HepG2 (cell line): ENCODE results near the gene UNC50. TPM values are rescaled to one million over a fixed set of nuclear protein-coding genes. Genes with fewer than 3 reads are reported as not detected.
A peak's percentile ranks its signal among the peaks of the same experiment; 100 is the strongest.

Source experiments
- ATAC-seq: fragments of 200-7000 bp; cut with Tn5 transposase; 3 replicates; pipeline ENCODE4 v1.9.1; 2020; ENCODE audit warnings: mild to moderate bottlenecking, moderate library complexity
- BruUV-seq: library from RNA; stranded (reverse); fragments of 400-500 nt; replicated peaks from 2 replicates; lab custom pipeline; 2021; lab: Mats Ljungman, UMichigan
- CTCF ChIA-PET: fragments of 300-600 bp; formaldehyde crosslinking; extraction: SDS; loops from one replicate; lab custom pipeline; 2021; ENCODE audit warnings: low total read pairs, inconsistent platforms, low intra/inter-chr PET ratio; lab: Yijun Ruan, JAX
- POLR2A ChIA-PET: fragments of 350-600 bp; sonication (Branson Sonifier 250); formaldehyde crosslinking; loops from one replicate; lab custom pipeline; 2020; ENCODE audit warnings: antibody characterized with exemption, inconsistent platforms; lab: Yijun Ruan, JAX
- DNase-seq: peaks from one replicate; pipeline ENCODE4 v3.0.0-alpha.2; 2015; ENCODE audit warnings: low spot score
- FAIRE-seq: peaks from 3 replicates; lab custom pipeline; 2011; peaks lifted over from hg19 to GRCh38; lab: Jason Lieb, UNC
- H2AFZ ChIP-seq: one replicate; pipeline ENCODE4 v1.6.1; 2011; ENCODE audit warnings: low read length, inconsistent platforms
- H3K27ac ChIP-seq: fragments of 300-600 bp; 3 replicates; pipeline ENCODE4 v1.8.0; 2011; ENCODE audit warnings: mixed run types, mild to moderate bottlenecking, mixed read lengths, low read length, inconsistent platforms; ENCODE audit not compliant: insufficient read depth; ENCODE audit errors: extremely low read length
- H3K27me3 ChIP-seq, 2 experiments: fragments of 200-600 bp in 1 of 2; 2 replicates in 1 of 2; 3 replicates in 1 of 2; pipeline versions ENCODE4 v1.6.0 to v1.8.0; 2011; ENCODE audit warnings: low read length in 2 of 2, mild to moderate bottlenecking in 2 of 2, moderate library complexity in 2 of 2, inconsistent platforms in 1 of 2; ENCODE audit not compliant: insufficient read depth in 2 of 2, control insufficient read depth in 1 of 2
- H3K36me3 ChIP-seq, 2 experiments: fragments of 200-600 bp in 1 of 2; replicated peaks in 1 of 2; 2 replicates in 1 of 2; 3 replicates in 1 of 2; pipeline versions ENCODE4 v1.5.1 to v1.8.0; 2011; ENCODE audit warnings: low read length in 2 of 2, inconsistent platforms in 1 of 2; ENCODE audit not compliant: insufficient read depth in 2 of 2, control insufficient read depth in 1 of 2
- H3K4me1 ChIP-seq: 2 replicates; pipeline ENCODE4 v1.5.1; 2012; ENCODE audit warnings: low read length, inconsistent platforms; ENCODE audit not compliant: insufficient read depth
- H3K4me2 ChIP-seq: 2 replicates; pipeline ENCODE4 v1.6.0; 2011; ENCODE audit warnings: low read depth, low read length, inconsistent platforms
- H3K4me3 ChIP-seq, 3 experiments: fragments of 200-600 bp in 1 of 3; sonication (generic), shearing (Covaris generic) in 1 of 3; replicated peaks in 1 of 3; 2 replicates each; pipeline ENCODE4 v1.5.1; 2011 to 2016; ENCODE audit warnings: low read length in 3 of 3, inconsistent platforms in 2 of 3, low read depth in 2 of 3, mild to moderate bottlenecking in 2 of 3, control low read depth in 1 of 3, mixed read lengths in 1 of 3; ENCODE audit not compliant: insufficient read depth in 1 of 3
- H3K79me2 ChIP-seq: one replicate; pipeline ENCODE4 v1.6.1; 2011; ENCODE audit warnings: low read length, inconsistent platforms; ENCODE audit not compliant: insufficient read depth
- H3K9ac ChIP-seq: 2 replicates; pipeline ENCODE4 v1.6.0; 2011; ENCODE audit warnings: mild to moderate bottlenecking, low read depth, low read length, inconsistent platforms; ENCODE audit not compliant: insufficient read depth
- H3K9me3 ChIP-seq: 2 replicates; pipeline ENCODE4 v1.5.1; 2012; ENCODE audit warnings: mild to moderate bottlenecking, low read length
- H4K20me1 ChIP-seq: 2 replicates; pipeline ENCODE4 v1.6.0; 2011; ENCODE audit warnings: inconsistent platforms, mild to moderate bottlenecking, low read length, moderate library complexity; ENCODE audit not compliant: insufficient read depth
- ATF1 ChIP-seq: IDR thresholded peaks from 2 replicates; pipeline ENCODE4 v1.6.1; 2016; ENCODE audit warnings: mild to moderate bottlenecking, control low read depth
- CHD4 ChIP-seq: fragments of 200-600 bp; sonication (generic); IDR thresholded peaks from 2 replicates; pipeline ENCODE4 v1.7.0; 2017; ENCODE audit warnings: mild to moderate bottlenecking, low read length, borderline replicate concordance
- CREM ChIP-seq, 2 experiments: sonication (generic) in 1 of 2; formaldehyde crosslinking in 1 of 2; IDR thresholded peaks; 2 replicates each; pipeline versions ENCODE4 v1.4.0 to v1.6.1; 2016 to 2020; ENCODE audit warnings: antibody characterized with exemption in 1 of 2, mild to moderate bottlenecking in 1 of 2, missing genetic modification reagents in 1 of 2
- NCOR1 ChIP-seq: fragments of 200-600 bp; sonication (generic); IDR thresholded peaks from 2 replicates; pipeline ENCODE4 v1.7.0; 2017; ENCODE audit warnings: antibody characterized with exemption, low read length, borderline replicate concordance
- NFE2 ChIP-seq: sonication (generic); formaldehyde crosslinking; IDR thresholded peaks from 2 replicates; pipeline ENCODE4 v1.4.0; 2020; ENCODE audit warnings: missing genetic modification reagents
- NFE2L2 ChIP-seq: fragments of 150-350 bp; IDR thresholded peaks from 2 replicates; pipeline ENCODE4 v1.6.1; 2014; ENCODE audit warnings: low read length
- RARA ChIP-seq: IDR thresholded peaks from 2 replicates; pipeline ENCODE4 v1.6.1; 2016; ENCODE audit warnings: missing genetic modification reagents, missing compliant biosample characterization
- SAFB2 ChIP-seq: sonication (generic); formaldehyde crosslinking; IDR thresholded peaks from 2 replicates; pipeline ENCODE4 v1.5.1; 2020; ENCODE audit warnings: missing genetic modification reagents, low read depth, mild to moderate bottlenecking, borderline replicate concordance
- SMAD1 ChIP-seq: sonication (generic); formaldehyde crosslinking; IDR thresholded peaks from 2 replicates; pipeline ENCODE4 v1.4.0; 2020; ENCODE audit warnings: missing genetic modification reagents, low read depth, mild to moderate bottlenecking, borderline replicate concordance
- STAG1 ChIP-seq: sonication (generic); formaldehyde crosslinking; IDR thresholded peaks from 2 replicates; pipeline ENCODE4 v1.4.0; 2020; ENCODE audit warnings: missing genetic modification reagents
- ZBTB26 ChIP-seq: IDR thresholded peaks from 2 replicates; pipeline ENCODE4 v1.6.1; 2016; ENCODE audit warnings: missing compliant biosample characterization, missing genetic modification reagents, borderline replicate concordance
- ZBTB49 ChIP-seq: sonication (generic); formaldehyde crosslinking; IDR thresholded peaks from 2 replicates; pipeline ENCODE4 v1.4.0; 2020; ENCODE audit warnings: missing genetic modification reagents, borderline replicate concordance
- ZNF513 ChIP-seq: sonication (generic); formaldehyde crosslinking; conservative IDR thresholded peaks from 2 replicates; pipeline ENCODE4 v1.5.0; 2020; ENCODE audit warnings: missing genetic modification reagents
- ZNF614 ChIP-seq: IDR thresholded peaks from 2 replicates; pipeline ENCODE4 v1.6.1; 2018; ENCODE audit warnings: missing biosample characterization, missing genetic modification reagents, inconsistent platforms, borderline replicate concordance
- ZNF879 ChIP-seq: sonication (generic); formaldehyde crosslinking; IDR thresholded peaks from 2 replicates; pipeline ENCODE4 v1.8.1; 2023; ENCODE audit warnings: missing genetic modification reagents
- WGBS: methylation state at CpG from one replicate; pipeline ENCODE4 v1.1.6; 2017; ENCODE audit warnings: low lambda C conversion rate; 5-methylcytosine and 5-hydroxymethylcytosine counted together
- in situ Hi-C: cut with HindIII; loops from 2 replicates; pipeline ENCODE4 v1.10.0; 2017; ENCODE audit warnings: low pct_unique_long_range_greater_than_20kb; ENCODE audit not compliant: extremely low pct_ligation_motif_present
- intact Hi-C: fragments of 100-400 bp; cut with micrococcal nuclease; formaldehyde crosslinking; loops from one replicate; pipeline ENCODE4 v1.10.0; 2022; ENCODE audit not compliant: unreplicated experiment
- polyA plus RNA-seq, 8 experiments: library from polyadenylated mRNA; depleted of rRNA in 3 of 8; stranded (reverse) in 7 of 8; unstranded in 1 of 8; fragments of >200 nt; fragmentation: Illumina TruSeq in 4 of 8; extraction: Trizol in 4 of 8; gene quantifications; 2 replicates each; pipeline versions ENCODE4 v1.2.1 to v1.2.3, GENCODE V29; 2011 to 2016; ENCODE audit warnings: low read depth in 4 of 8, missing spikeins in 1 of 8, mixed read lengths in 1 of 8; ENCODE audit not compliant: insufficient read depth in 1 of 8
- total RNA-seq, 5 experiments: library from RNA; depleted of rRNA; stranded (reverse); fragments of >200 nt; fragmentation: Illumina TruSeq; extraction: Trizol; gene quantifications; 2 replicates each; pipeline ENCODE4 v1.2.3, GENCODE V29; 2016; ENCODE audit warnings: low read depth in 1 of 5

UNC50 gene
- total and polyA plus RNA-seq, 2 of the 13 experiments (the other 11 are each of a cell fraction or from before 2014, with no cell fraction given): 92.6 to 95.6 TPM

- Histone ChIP-seq H3K9me3 (no peaks in the 10 kb centered on the region), H3K9ac (no peak overlapping the region), H3K4me3 (no peak overlapping the region), H3K4me2 (no peak overlapping the region), H3K79me2 (no peaks in the 10 kb centered on the region), H3K4me1 (no peaks in the 10 kb centered on the region), H3K27ac (no peak overlapping the region), H2AFZ (no peak overlapping the region), H4K20me1 (no peaks in the 10 kb centered on the region), H3K36me3 (peaks cover 2 to 12% of the 10 kb centered on the region in 2 experiments; a peak in 3 of 5 replicates), H3K27me3 (no peaks in the 10 kb centered on the region)
- TF ChIP-seq NFE2 (CRISPR knock-in tag): no peak
- TF ChIP-seq STAG1: 0 out of 2 replicates have a peak, but pooled peaks have one; percentile 14
- CTCF ChIA-PET: no interaction called here
- 88% methylated on average over 10 of the region's 10 CpGs for WGBS
- DNase-seq (no peak), ATAC-seq (peak; percentile 67), FAIRE-seq (no peak)
- intact Hi-C loops (no loop called here), in situ Hi-C loops (no loop called here)
- POLR2A ChIA-PET: no interaction called here
- BruUV-seq: no TSS peak
These were observed 31.1 kb upstream of the UNC50 start for GRCh38 chr2:98577313-98577712.

GRCh38 chr2:98578231-98578630 lies 30.2 kb upstream of the UNC50 start:
- H3K4me2 ChIP-seq: no peak overlapping the region
- H3K27me3 ChIP-seq: no peaks in the 10 kb centered on the region
- peaks cover 1% of the 10 kb centered on the region for H3K4me1 ChIP-seq
- WGBS: 89% methylated on average over 9 of the region's 9 CpGs
- H3K4me3 ChIP-seq: no peak overlapping the region
- CTCF ChIA-PET: no interaction called here
- no peaks in the 10 kb centered on the region for H4K20me1 ChIP-seq
- no peaks in the 10 kb centered on the region for H3K79me2 ChIP-seq
- no peaks in the 10 kb centered on the region for H3K9me3 ChIP-seq
- H3K27ac ChIP-seq: no peak overlapping the region
- in situ Hi-C loops (no loop called here), intact Hi-C loops (no loop called here)
- no peak for ATAC-seq
- POLR2A ChIA-PET: no interaction called here
- BruUV-seq: no TSS peak
- peaks cover 5 to 13% of the 10 kb centered on the region in 2 experiments for H3K36me3 ChIP-seq
- H3K9ac ChIP-seq: no peak overlapping the region
- TF ChIP-seq ATF1 (CRISPR knock-in tag) (no peak), ZBTB49 (CRISPR knock-in tag) (no peak), CHD4 (no peak), ZNF614 (CRISPR knock-in tag) (no peak), ZBTB26 (CRISPR knock-in tag) (no peak), RARA (CRISPR knock-in tag) (no peak), NCOR1 (no peak), NFE2L2 (no peak), ZNF879 (CRISPR knock-in tag) (no peak), SAFB2 (CRISPR knock-in tag) (no peak), CREM (IDR thresholded peaks at IDR 0.05) (no peak), CREM (CRISPR knock-in tag; IDR thresholded peaks at IDR 0.05) (no peak), ZNF513 (CRISPR knock-in tag) (no peak), SMAD1 (CRISPR knock-in tag) (no peak)
- DNase-seq: no peak
- FAIRE-seq: no peak
- H2AFZ ChIP-seq: no peak overlapping the region
